Activated CD4-positive, CD25-positive, alpha-beta regulatory T cell treated with anti-CD3 and anti-CD28 coated beads, Interleukin-2, amount 50 U/mL, for 16 hours (primary cell): ENCODE data around the gene ANO10.
"Not testable (repeated sequence)": the region's sequence is repeated elsewhere in the genome, so short reads cannot be mapped to it uniquely, and the experiment has no call there.

Source experiments
- DNase-seq: peaks from one replicate; pipeline ENCODE4 v3.0.0-alpha.2; 2020; ENCODE audit warnings: low read depth, low spot score

ANO10 gene

DNA sequence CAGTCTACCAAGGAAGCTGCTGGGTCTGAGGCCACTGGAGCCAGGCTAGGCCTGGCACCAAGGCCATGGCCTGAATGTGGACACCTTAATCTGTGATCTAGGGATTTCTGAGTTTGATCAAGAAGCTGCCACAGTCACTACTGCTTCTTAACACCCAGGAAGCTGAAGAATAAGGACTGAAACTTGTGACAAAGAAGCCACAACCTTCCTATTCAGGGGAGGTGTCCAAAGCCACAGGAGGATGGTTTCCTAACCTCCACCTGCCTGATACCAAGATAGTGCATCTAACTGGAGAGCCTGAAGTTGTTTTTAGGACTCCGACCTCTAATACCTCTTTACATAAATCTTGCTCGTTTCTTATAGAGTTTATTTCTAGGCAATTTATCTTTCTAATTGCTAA lies 5.5 kb upstream of the ANO10 start:
- no peak for DNase-seq

GRCh38 chr3:43624619-43625305 lies 3.0 kb upstream of the ANO10 start:
- DNase-seq = no peak

DNA sequence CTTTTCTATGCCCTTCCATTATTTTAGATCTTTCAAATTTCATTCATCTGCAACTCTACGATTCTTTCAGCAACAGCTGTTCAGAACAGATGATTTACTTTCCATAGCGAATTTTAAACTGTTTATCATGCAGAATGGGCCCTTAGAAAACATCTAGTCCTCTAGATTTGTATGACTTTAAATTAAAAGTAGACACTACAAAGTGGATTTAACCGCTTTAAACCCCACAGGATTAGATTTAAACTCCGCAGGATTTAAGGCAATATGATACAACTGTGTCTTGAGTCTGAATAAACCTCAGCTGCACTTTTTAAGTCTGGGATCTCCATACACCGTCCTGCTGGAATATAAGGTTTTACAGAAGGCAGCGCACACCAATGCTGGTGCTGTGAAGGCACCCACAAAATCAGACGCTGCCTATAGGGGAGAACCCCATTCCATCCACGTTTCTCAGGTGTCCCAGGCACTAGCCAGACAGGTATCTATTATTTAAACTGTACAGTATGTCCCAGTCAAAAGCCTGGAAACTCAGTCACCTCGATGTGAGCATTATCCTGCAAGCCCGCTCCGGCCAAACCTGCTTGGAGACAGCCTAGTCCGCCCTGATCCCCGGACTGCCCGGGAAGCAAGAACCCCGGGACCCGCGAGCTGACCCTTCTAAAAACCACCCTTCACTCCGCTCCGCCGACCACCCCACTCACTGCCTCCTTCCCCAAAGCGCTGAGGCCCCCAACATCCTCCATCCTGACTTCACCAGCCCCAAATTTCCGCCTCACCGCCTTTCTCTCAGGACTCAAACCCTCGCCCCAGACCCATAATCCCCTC lies 768 bp downstream of the ANO10 start:
- no peak for DNase-seq

DNA sequence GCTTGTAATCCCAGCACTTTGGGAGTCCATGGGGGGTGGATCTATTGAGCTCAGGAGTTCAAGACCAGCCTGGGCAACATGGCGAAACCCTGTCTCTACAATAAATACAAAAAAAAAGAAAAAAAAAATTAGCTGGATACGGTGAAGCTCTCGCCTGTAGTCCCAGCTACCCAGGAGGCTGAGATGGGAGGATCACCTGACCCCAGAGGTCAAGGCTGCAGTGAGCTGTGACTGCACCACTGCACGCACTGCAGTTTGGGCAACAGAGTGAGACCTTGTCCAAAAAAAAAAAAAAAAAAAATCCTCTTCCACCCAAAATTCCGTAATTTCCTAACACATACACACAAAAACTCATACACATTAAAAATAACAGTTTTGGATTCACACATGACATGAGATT lies 2.2 kb downstream of the ANO10 start:
- no peak for DNase-seq

DNA sequence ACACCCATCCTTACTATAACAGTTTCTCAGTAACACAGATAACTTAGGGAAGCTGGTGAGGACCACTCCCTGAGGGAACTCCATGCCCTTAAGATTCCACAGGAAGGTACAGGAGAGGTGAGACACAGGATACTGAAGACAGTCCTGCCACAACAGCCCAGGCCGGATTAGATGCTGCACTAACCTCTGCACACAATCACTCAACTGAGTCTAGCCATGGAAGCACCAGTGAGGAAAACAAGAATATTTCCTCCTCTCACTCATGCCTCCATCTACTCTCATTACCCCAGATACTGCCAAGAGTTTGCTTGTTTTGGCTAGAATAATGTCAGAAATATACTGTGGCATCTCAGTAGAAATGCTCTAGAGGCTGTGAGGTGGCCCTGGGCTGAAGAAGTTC lies 3.7 kb downstream of the ANO10 start:
- no peak for DNase-seq

DNA sequence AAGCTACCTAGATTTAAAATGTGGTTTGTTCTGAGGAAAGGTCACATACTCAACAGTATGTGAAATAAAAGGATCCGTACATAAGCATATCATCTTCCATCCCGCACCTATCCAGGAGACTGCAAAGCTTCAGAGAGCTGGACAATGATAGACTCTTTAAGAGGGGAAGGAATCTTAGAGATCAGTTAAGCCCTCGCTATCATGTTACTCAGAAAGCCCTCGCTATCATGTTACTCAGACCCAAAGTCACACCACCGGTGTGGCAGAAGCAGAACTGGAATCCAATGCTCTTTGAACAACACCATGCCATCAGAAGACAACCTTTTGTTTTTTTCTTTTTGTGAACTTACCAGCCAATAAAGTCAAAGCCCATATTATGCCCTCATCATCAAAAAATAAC lies 5.8 kb downstream of the ANO10 start:
- DNase-seq = no peak

- DNase-seq = no peak
Observed at GRCh38 chr3:43615133-43615532, 6.7 kb downstream of the ANO10 start.

DNA sequence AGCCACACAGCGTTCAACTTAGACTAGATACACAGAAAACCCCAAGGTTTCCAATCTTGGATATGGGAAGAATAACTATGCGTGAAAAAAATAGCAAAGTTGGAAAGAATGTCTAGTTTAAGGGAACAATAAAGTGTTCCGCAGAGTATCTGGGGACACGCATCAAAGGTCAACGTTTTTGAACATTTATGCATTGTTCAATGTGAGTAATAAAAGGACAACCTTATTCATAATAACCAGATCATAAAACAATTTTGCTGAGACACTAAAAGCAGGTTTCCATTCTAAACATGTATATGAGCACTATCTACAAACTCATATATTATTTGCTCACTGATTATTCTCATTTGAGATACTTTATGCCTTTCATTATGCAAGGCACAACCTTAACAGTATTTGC lies 7.8 kb downstream of the ANO10 start:
- DNase-seq = no peak

- DNase-seq = no peak
Observed at GRCh38 chr3:43612419-43612818, 9.4 kb downstream of the ANO10 start.

DNA sequence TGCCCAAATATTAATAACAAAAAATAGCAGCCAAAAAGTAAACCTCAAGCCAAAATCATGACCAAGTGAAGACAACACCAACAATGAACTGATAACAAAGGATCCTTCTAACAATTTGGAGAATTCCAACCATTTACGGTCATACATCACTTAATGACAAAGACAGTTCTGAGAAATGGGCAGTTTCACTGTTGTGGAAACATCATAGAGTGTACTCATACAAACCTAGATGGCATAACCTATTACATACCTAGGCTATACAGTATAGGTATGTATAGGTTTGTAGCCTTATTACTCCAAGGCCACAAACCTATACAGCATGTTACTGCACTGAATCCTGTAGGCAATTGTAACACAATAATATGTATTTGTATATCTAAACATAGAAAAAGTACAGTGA lies 12.4 kb downstream of the ANO10 start:
- DNase-seq = no peak

- DNase-seq = no peak
Observed at GRCh38 chr3:43608751-43609150, 13.1 kb downstream of the ANO10 start.

DNA sequence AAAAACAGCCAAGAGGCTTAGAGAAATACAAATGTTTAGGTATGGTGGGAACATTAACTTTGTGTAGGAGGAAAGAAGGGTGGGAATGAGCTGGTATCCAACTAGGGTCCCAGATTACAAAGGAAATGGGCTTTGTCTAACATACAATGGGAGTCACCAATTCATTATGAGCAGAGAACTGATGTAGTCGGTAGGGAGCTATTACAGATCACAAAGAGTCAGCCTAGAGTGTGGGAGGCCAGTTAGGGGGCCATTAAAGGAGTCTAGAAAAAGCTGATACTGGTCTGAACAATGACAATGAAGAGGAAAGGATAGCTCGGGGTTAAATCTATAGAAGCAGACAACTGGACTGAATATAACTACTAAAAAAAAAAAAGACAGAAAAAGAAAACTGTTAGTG lies 15.5 kb downstream of the ANO10 start:
- DNase-seq = no peak

- DNase-seq = not testable (repeated sequence)
Observed at GRCh38 chr3:43599959-43600358, 21.9 kb downstream of the ANO10 start.

- no peak for DNase-seq
Observed at GRCh38 chr3:43597961-43598360, 23.9 kb downstream of the ANO10 start.

DNA sequence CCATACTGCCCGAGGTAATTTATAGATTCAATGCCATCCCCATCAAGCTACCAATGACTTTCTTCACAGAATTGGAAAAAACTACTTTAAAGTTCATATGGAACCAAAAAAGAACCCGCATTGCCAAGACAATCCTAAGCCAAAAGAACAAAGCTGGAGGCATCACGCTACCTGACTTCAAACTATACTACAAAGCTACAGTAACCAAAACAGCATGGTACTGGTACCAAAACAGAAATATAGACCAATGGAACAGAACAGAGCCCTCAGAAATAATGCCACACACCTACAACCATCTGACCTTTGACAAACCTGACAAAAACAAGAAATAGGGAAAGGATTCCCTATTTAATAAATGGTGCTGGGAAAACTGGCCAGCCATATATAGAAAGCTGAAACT lies 25.6 kb downstream of the ANO10 start:
- not testable (repeated sequence) for DNase-seq

GRCh38 chr3:43595280-43595679 lies 26.5 kb downstream of the ANO10 start:
- not testable (repeated sequence) for DNase-seq

DNA sequence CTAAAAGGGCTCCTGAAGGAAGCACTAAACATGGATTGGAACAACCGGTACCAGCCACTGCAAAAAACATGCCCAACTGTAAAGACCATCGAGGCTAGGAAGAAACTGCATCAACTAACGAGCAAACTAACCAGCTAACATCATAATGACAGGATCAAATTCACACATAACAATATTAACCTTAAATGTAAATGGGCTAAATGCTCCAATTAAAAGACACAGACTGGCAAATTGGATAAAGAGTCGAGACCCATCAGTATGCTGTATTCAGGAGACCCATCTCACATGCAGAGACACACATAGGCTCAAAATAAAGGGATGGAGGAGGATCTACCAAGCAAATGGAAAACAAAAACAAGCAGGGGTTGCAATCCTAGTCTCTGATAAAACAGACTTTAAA lies 28.2 kb downstream of the ANO10 start:
- not testable (repeated sequence) for DNase-seq

GRCh38 chr3:43591866-43592265 lies 29.9 kb downstream of the ANO10 start:
- not testable (repeated sequence) for DNase-seq

DNA sequence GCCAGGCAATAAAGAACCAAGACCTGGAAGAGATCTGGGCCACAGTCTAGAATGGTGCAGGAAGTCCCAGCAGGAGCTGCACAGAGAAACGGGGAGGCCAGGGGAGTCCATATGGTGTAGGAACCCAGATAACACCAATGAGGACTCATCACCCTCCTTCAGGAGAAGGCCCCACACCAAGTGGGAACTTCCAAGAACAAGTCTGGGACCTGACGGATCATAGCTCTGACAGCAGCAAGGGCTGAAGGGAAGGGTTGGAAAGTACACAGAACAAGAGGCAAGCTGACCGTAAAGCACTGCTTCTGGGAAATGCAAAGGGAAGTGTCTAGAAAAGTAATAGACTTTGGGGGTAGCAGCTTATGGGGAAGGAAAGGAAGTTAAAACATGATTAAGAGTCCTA lies 34.5 kb downstream of the ANO10 start:
- DNase-seq = no peak

DNA sequence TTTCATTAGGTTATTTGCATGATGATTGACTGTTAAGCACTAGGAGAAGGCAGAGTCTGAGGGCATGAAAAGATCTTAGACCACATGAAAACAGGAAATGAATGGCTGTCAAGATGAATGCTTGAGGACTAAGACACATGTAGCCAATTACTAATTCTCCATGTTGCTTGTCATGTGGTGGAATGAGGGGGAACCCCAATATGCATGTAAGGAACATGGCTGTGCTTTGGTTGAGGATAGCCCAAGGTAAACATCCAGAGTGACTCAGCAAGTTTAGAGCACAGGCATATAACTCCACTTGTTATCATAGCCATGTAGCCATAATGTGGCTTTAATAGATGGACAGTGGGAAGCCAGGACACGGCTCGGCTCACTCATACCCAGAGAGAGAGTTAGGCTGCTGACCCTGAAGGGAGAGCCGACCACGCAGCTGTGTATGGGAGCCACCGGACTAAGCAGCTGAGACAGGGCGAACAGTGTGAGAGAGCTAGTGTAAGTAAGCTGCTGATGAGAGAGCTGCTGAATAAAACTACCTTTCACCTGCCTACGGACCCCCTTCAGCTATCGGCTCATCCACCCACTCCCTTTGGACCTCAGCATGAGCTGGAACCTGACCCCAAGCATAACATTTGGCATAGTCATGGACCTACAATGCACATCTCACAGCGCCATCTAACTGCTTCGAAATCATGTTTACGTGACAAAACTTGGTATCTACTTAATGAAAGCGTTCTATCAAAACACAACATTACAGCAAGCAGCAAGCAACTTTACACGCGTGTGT lies 37.6 kb downstream of the ANO10 start:
- no peak for DNase-seq

- DNase-seq = no peak
Observed at GRCh38 chr3:43583481-43583880, 38.3 kb downstream of the ANO10 start.

- no peak for DNase-seq
Observed at GRCh38 chr3:43582866-43583265, 38.9 kb downstream of the ANO10 start.
